ENCODE results near the gene SLIT3.

DNA sequence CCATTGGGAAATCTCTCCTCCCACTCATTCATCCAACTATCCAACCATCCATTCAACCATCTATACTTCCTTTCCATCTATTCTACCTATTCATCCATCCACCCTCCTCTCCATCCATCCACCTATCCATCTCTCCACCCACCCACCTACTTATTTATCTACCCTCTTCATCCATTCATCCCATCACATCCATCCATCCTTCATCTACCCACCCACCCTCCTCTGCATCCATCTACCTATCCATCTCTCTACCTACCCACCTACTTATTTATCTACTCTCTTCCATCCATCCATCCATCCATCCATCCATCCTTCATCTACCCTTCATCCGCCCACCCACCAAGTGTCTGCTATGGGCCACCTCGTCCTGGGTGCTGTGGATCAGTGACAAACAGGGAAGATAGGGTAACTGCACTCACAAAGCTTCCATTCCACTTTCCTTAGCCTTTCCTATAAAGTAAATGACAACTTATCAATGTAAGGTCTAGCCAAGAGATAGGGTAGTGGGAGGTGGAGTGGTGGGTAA is 625.0 kb downstream of the SLIT3 start:
- TF ChIP-seq, protein P1, sequence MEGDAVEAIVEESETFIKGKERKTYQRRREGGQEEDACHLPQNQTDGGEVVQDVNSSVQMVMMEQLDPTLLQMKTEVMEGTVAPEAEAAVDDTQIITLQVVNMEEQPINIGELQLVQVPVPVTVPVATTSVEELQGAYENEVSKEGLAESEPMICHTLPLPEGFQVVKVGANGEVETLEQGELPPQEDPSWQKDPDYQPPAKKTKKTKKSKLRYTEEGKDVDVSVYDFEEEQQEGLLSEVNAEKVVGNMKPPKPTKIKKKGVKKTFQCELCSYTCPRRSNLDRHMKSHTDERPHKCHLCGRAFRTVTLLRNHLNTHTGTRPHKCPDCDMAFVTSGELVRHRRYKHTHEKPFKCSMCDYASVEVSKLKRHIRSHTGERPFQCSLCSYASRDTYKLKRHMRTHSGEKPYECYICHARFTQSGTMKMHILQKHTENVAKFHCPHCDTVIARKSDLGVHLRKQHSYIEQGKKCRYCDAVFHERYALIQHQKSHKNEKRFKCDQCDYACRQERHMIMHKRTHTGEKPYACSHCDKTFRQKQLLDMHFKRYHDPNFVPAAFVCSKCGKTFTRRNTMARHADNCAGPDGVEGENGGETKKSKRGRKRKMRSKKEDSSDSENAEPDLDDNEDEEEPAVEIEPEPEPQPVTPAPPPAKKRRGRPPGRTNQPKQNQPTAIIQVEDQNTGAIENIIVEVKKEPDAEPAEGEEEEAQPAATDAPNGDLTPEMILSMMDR (IDR thresholded peaks at IDR 0.05): no peak
- no peak for TF ChIP-seq POLR2A (IDR thresholded peaks at IDR 0.05)
- TF ChIP-seq POLR2AphosphoS5 (IDR thresholded peaks at IDR 0.05): no peak
